Prostate gland (tissue), 2 donors: ENCODE data around the gene EPYC.

Source experiments
- POLR2AphosphoS5 ChIP-seq: sonication (generic); formaldehyde crosslinking; IDR thresholded peaks from one replicate; pipeline ENCODE4 v1.6.1; 2017; ENCODE audit warnings: antibody characterized with exemption
- TF ChIP-seq, protein P1 (sequence below), 4 experiments: fragments of 200-600 bp in 2 of 4; fragments of 450-650 bp in 2 of 4; sonication (generic) in 2 of 4; IDR thresholded peaks; 1 replicate in 3 of 4; 2 replicates in 1 of 4; pipeline ENCODE4 v1.5.1; 2016 to 2019; ENCODE audit warnings: antibody characterized with exemption in 4 of 4, mild to moderate bottlenecking in 2 of 4, moderate library complexity in 2 of 4

DNA sequence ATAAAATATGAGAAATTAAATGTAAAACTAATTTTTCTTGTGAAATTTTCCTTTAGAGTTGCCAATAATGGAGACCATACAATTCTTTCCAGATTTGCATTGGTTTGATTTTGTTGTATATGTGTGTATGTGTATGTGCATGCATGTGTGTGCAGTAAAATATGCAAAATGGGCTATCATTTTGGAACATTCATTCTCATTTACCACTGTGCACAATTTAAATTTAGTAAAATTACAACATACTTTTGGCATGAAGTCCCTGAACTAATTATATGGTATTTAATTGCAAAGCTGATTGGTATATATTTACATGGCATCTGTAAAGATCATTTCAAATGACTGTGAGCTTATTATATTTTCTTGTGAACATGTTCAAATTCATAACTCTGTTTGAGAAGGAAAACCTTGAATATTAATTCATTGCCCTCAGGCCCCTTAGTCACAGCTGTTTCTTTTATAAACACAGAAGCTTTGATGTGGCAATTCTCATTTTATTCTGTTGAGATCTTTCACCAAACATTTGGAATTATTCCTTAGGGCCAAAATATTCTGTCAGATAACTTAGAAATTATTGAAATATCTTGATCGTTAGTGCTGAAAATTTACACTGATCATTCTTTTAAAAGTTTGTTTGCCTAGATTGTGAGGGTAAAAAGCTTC lies 35.5 kb upstream of the EPYC start:
- TF ChIP-seq POLR2AphosphoS5, result no peak
- TF ChIP-seq, protein P1, sequence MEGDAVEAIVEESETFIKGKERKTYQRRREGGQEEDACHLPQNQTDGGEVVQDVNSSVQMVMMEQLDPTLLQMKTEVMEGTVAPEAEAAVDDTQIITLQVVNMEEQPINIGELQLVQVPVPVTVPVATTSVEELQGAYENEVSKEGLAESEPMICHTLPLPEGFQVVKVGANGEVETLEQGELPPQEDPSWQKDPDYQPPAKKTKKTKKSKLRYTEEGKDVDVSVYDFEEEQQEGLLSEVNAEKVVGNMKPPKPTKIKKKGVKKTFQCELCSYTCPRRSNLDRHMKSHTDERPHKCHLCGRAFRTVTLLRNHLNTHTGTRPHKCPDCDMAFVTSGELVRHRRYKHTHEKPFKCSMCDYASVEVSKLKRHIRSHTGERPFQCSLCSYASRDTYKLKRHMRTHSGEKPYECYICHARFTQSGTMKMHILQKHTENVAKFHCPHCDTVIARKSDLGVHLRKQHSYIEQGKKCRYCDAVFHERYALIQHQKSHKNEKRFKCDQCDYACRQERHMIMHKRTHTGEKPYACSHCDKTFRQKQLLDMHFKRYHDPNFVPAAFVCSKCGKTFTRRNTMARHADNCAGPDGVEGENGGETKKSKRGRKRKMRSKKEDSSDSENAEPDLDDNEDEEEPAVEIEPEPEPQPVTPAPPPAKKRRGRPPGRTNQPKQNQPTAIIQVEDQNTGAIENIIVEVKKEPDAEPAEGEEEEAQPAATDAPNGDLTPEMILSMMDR (IDR thresholded peaks at IDR 0.05), result no peak
